Measurements from ENCODE around the gene JAG1.
A peak's percentile ranks its signal among the peaks of the same experiment; 100 is the strongest.

The JAG1 gene

GRCh38 chr20:10675450-10675848, 1.6 kb upstream of the JAG1 start:
- DNase-seq = no peak
- H3K9me3 ChIP-seq = no peaks in the 10 kb centered on the region
- peaks cover 0 to 11% (median 6%) of the 10 kb centered on the region in 4 donors for H3K4me1 ChIP-seq
- intact Hi-C loops (cut with DNase I; ENCODE audit: low total_unique reads) = loop anchor here (2.0 to 10.0 kb wide), 5 partner anchors 189 to 869 kb away; partner anchors contain the start of genes MKKS and SLX4IP
- peaks cover 7 to 11% (median 7%) of the 10 kb centered on the region in 3 donors for H3K36me3 ChIP-seq
- peak overlapping the region; percentile 88 to 90 for H3K4me3 ChIP-seq
- H3K27ac ChIP-seq = peak overlapping the region; percentile 99
- TF ChIP-seq, protein P1, sequence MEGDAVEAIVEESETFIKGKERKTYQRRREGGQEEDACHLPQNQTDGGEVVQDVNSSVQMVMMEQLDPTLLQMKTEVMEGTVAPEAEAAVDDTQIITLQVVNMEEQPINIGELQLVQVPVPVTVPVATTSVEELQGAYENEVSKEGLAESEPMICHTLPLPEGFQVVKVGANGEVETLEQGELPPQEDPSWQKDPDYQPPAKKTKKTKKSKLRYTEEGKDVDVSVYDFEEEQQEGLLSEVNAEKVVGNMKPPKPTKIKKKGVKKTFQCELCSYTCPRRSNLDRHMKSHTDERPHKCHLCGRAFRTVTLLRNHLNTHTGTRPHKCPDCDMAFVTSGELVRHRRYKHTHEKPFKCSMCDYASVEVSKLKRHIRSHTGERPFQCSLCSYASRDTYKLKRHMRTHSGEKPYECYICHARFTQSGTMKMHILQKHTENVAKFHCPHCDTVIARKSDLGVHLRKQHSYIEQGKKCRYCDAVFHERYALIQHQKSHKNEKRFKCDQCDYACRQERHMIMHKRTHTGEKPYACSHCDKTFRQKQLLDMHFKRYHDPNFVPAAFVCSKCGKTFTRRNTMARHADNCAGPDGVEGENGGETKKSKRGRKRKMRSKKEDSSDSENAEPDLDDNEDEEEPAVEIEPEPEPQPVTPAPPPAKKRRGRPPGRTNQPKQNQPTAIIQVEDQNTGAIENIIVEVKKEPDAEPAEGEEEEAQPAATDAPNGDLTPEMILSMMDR (IDR thresholded peaks at IDR 0.05) = no peak
- no peaks in the 10 kb centered on the region for H3K27me3 ChIP-seq

DNA sequence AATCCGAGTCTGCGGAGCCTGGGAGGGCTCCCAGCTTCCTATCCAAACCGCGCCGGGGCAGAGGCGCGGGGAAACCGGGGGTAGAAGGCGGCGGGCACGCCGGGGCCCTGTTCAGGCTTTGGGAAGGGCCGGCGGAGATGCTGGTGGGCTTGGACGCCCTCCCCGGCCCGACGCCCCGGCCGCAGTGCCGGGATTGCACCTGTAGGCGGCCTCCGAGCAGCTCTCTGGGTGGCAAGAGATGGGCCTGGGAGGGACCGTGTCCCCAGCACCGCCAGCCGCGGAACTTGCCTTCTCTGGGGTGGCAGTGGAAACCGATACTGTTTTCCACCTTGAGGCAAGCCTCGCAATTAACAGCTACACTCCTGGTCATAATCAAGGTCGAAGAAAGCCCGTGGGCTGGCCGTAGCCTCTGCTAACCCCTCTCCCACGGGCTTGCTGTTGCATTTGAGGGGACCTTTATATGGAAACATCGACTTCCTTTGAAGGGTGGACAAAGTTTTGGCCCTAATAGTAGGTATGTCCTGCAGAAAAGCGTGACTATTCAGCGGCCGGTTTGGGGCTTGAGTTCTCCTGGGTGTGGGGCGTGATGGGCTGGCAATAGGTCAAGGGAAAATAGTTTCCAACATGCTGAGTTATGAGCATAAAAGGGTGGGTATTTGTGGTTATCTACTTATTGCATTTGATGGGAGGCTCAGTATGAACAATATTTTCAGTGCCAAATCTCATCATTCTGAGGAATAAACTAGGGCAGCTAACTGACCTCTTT, 1.1 kb upstream of the JAG1 start:
- H3K4me3 ChIP-seq = peak overlapping the region; percentile 88 to 90
- peak; percentile 82 to 92 for DNase-seq
- peak overlapping the region; percentile 99 for H3K27ac ChIP-seq
- no peaks in the 10 kb centered on the region for H3K9me3 ChIP-seq
- peaks cover 0 to 12% (median 7%) of the 10 kb centered on the region in 4 donors for H3K4me1 ChIP-seq
- TF ChIP-seq, protein P1 (IDR thresholded peaks at IDR 0.05) = peak; percentile 97
- H3K27me3 ChIP-seq = no peaks in the 10 kb centered on the region
- peaks cover 7 to 11% (median 7%) of the 10 kb centered on the region in 3 donors for H3K36me3 ChIP-seq
- intact Hi-C loops (cut with DNase I; ENCODE audit: low total_unique reads) = loop anchor here (2.0 to 10.0 kb wide), 7 partner anchors 123 to 870 kb away; partner anchors contain the start of genes MKKS and SLX4IP

DNA sequence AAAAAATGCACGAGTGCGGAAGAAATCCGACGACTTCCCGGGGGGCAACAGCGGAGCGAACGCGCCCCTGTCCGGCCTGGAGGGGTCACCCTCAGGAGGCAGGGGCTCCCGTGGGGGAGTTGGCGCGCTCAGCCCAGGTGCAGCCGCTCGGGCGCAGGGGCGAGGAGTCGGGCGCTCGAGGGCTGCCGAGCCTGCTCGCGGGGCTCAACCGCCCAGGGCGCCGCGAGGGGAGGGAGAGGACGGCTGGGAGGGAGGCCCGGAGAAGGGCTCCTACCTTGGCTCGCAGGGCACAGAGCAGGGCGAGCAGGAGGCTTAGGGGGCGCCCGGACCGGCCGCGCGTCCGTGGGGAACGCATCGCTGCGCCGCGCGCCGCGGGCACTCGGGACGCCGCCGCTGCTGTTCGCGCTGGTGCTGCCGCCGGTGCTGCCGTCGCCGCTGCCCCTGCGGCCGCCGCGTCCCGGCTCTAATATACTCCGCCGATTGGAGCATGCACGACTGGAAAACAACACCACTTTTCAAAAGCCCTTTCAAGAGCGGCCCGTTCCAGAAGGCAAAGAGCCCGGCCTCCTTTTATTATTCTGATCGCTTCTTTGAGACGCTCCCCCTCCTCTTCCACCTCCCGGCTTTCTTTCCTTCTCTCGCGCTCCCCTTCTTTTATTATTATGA, 490 bp downstream of the JAG1 start:
- Histone ChIP-seq H3K4me1 (peaks cover 0 to 26% (median 18%) of the 10 kb centered on the region in 4 donors), H3K36me3 (peaks cover 15 to 21% (median 16%) of the 10 kb centered on the region in 3 donors), H3K27me3 (no peaks in the 10 kb centered on the region), H3K4me3 (peak overlapping the region; percentile 88 to 90), H3K27ac (peak overlapping the region; percentile 99), H3K9me3 (no peaks in the 10 kb centered on the region)
- TF ChIP-seq, protein P1 (IDR thresholded peaks at IDR 0.05) = no peak
- no peak for DNase-seq
- intact Hi-C loops (cut with DNase I; ENCODE audit: low total_unique reads) = loop anchor here (5.0 to 10.0 kb wide), 6 partner anchors 121 to 871 kb away; partner anchors contain the start of genes MKKS and SLX4IP

DNA sequence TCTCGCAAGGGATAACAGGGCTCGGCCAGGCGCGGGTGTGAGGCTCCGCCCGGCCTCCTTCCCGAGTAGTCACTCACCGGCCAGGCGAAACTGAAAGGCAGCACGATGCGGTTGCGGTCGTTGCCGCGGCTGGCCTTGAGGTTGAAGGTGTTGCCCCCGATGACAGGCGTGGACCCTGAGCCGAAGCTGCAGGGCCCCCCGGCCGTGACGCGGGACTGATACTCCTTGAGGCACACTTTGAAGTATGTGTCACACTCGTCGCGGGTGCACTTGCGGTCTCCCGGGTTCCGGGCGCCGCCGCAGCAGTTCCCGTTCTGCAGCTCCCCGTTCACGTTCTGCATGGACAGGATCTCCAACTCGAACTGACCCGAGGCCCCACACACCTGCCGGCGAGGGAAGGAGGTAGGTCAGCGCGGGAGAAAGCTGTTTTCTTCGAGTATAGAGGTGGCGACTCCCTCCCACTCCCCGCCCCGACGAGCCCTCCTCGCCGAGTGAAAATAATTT, 1.1 kb downstream of the JAG1 start:
- H3K27ac ChIP-seq = peak overlapping the region; percentile 99
- H3K9me3 ChIP-seq = no peaks in the 10 kb centered on the region
- peak overlapping the region; percentile 88 to 90 for H3K4me3 ChIP-seq
- DNase-seq = peak; percentile 58 to 80
- intact Hi-C loops (cut with DNase I; ENCODE audit: low total_unique reads) = loop anchor here (5.0 to 10.0 kb wide), 6 partner anchors 120 to 872 kb away; partner anchors contain the start of genes MKKS and SLX4IP
- TF ChIP-seq, protein P1 (IDR thresholded peaks at IDR 0.05) = no peak
- no peaks in the 10 kb centered on the region for H3K27me3 ChIP-seq
- peaks cover 19 to 26% (median 23%) of the 10 kb centered on the region in 3 donors for H3K36me3 ChIP-seq
- H3K4me1 ChIP-seq = peaks cover 0 to 32% (median 24%) of the 10 kb centered on the region in 4 donors

DNA sequence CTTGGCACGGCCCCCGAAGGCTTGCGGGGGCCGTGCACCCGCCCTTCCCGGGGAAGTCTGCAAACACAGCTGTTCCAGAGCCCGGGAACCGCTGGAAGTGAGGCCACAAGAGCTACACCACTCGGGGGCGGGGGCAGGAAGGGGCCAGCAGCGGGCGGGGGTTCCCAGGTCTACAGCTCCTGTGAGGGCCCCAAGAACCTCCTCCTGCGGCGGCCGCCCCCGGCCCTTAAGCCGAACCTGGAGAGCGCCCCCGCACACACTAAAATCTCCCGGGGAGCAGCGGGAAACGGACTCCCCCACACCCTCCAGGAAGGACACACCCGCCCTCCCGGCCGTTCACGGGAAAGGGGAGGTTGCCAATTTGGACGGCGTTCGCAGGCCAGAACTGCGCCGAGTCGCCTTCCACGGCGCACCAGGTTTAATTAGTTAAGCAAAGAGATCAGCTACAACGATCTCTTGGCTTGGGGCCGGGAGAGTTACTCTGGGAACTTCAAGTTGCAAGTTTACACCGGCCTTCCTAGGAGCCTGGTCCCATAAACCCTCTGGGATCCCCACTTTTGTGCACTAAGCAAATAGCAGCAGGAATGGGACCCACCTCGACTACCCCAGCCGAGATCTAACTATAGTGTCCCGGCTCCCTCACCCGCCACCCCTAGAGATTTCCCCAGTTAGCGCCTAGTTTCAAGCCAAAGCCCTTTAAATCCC, 1.7 kb downstream of the JAG1 start:
- intact Hi-C loops (cut with DNase I; ENCODE audit: low total_unique reads) = loop anchor here (5.0 to 10.0 kb wide), 6 partner anchors 120 to 873 kb away; partner anchors contain the start of genes MKKS and SLX4IP
- H3K4me1 ChIP-seq = peaks cover 0 to 38% (median 30%) of the 10 kb centered on the region in 4 donors
- H3K9me3 ChIP-seq = no peaks in the 10 kb centered on the region
- peak; percentile 88 to 89 for DNase-seq
- peak overlapping the region; percentile 88 to 90 for H3K4me3 ChIP-seq
- peak overlapping the region; percentile 99 for H3K27ac ChIP-seq
- TF ChIP-seq, protein P1 (IDR thresholded peaks at IDR 0.05) = no peak
- H3K27me3 ChIP-seq = no peaks in the 10 kb centered on the region
- H3K36me3 ChIP-seq = peaks cover 19 to 30% (median 25%) of the 10 kb centered on the region in 3 donors
